ENCODE results near the gene TSHZ1.

The TSHZ1 gene

GRCh38 chr18:75226286-75226955, 15.8 kb downstream of the TSHZ1 start:
- no peak overlapping the region for H3K4me3 ChIP-seq (ENCODE audit: low read depth, low read length)
- no peaks in the 10 kb centered on the region for H3K27me3 ChIP-seq (ENCODE audit: control insufficient read depth, insufficient read depth, low read length)

GRCh38 chr18:75226956-75227316, 16.3 kb downstream of the TSHZ1 start:
- H3K9ac ChIP-seq (ENCODE audit: low read depth, low read length): no peak overlapping the region
- no peaks in the 10 kb centered on the region for H3K36me3 ChIP-seq (ENCODE audit: control insufficient read depth, insufficient read depth, low read length)
- no peaks in the 10 kb centered on the region for H3K27me3 ChIP-seq (ENCODE audit: control insufficient read depth, insufficient read depth, low read length)
- no peaks in the 10 kb centered on the region for H3K9me3 ChIP-seq (ENCODE audit: control insufficient read depth, insufficient read depth, low read length)
- H3K4me1 ChIP-seq (ENCODE audit: control insufficient read depth, insufficient read depth, low read length): no peaks in the 10 kb centered on the region
- no peak overlapping the region for H3K27ac ChIP-seq (ENCODE audit: low read depth, low read length)
- H3K4me3 ChIP-seq (ENCODE audit: low read depth, low read length): no peak overlapping the region

More at GRCh38 chr18:75226286-75226955, 15.8 kb downstream of the TSHZ1 start:
- Histone ChIP-seq H3K27ac (ENCODE audit: low read depth, low read length) (no peak overlapping the region), H3K36me3 (ENCODE audit: control insufficient read depth, insufficient read depth, low read length) (no peaks in the 10 kb centered on the region), H3K9me3 (ENCODE audit: control insufficient read depth, insufficient read depth, low read length) (no peaks in the 10 kb centered on the region), H3K9ac (ENCODE audit: low read depth, low read length) (no peak overlapping the region), H3K4me1 (ENCODE audit: control insufficient read depth, insufficient read depth, low read length) (no peaks in the 10 kb centered on the region)

- Histone ChIP-seq H3K4me1 (ENCODE audit: control insufficient read depth, insufficient read depth, low read length) (no peaks in the 10 kb centered on the region), H3K27me3 (ENCODE audit: control insufficient read depth, insufficient read depth, low read length) (no peaks in the 10 kb centered on the region), H3K36me3 (ENCODE audit: control insufficient read depth, insufficient read depth, low read length) (no peaks in the 10 kb centered on the region), H3K9me3 (ENCODE audit: control insufficient read depth, insufficient read depth, low read length) (no peaks in the 10 kb centered on the region), H3K9ac (ENCODE audit: low read depth, low read length) (no peak overlapping the region), H3K27ac (ENCODE audit: low read depth, low read length) (no peak overlapping the region), H3K4me3 (ENCODE audit: low read depth, low read length) (no peak overlapping the region)
Measured at GRCh38 chr18:75227535-75228296, 17.1 kb downstream of the TSHZ1 start.

- Histone ChIP-seq H3K9ac (ENCODE audit: low read depth, low read length) (no peak overlapping the region), H3K9me3 (ENCODE audit: control insufficient read depth, insufficient read depth, low read length) (no peaks in the 10 kb centered on the region), H3K27ac (ENCODE audit: low read depth, low read length) (no peak overlapping the region), H3K27me3 (ENCODE audit: control insufficient read depth, insufficient read depth, low read length) (no peaks in the 10 kb centered on the region), H3K36me3 (ENCODE audit: control insufficient read depth, insufficient read depth, low read length) (no peaks in the 10 kb centered on the region), H3K4me3 (ENCODE audit: low read depth, low read length) (no peak overlapping the region), H3K4me1 (ENCODE audit: control insufficient read depth, insufficient read depth, low read length) (no peaks in the 10 kb centered on the region)
Measured at GRCh38 chr18:75228967-75229366, 18.4 kb downstream of the TSHZ1 start.

- Histone ChIP-seq H3K9ac (ENCODE audit: low read depth, low read length) (no peak overlapping the region), H3K4me1 (ENCODE audit: control insufficient read depth, insufficient read depth, low read length) (no peaks in the 10 kb centered on the region), H3K27me3 (ENCODE audit: control insufficient read depth, insufficient read depth, low read length) (no peaks in the 10 kb centered on the region)
Measured at GRCh38 chr18:75229437-75229836, 18.8 kb downstream of the TSHZ1 start.

GRCh38 chr18:75230163-75231052, 19.8 kb downstream of the TSHZ1 start:
- Histone ChIP-seq H3K9me3 (ENCODE audit: control insufficient read depth, insufficient read depth, low read length) (no peaks in the 10 kb centered on the region), H3K36me3 (ENCODE audit: control insufficient read depth, insufficient read depth, low read length) (no peaks in the 10 kb centered on the region), H3K4me3 (ENCODE audit: low read depth, low read length) (no peak overlapping the region), H3K9ac (ENCODE audit: low read depth, low read length) (no peak overlapping the region), H3K27me3 (ENCODE audit: control insufficient read depth, insufficient read depth, low read length) (no peaks in the 10 kb centered on the region), H3K4me1 (ENCODE audit: control insufficient read depth, insufficient read depth, low read length) (no peaks in the 10 kb centered on the region), H3K27ac (ENCODE audit: low read depth, low read length) (no peak overlapping the region)

More at GRCh38 chr18:75229437-75229836, 18.8 kb downstream of the TSHZ1 start:
- no peaks in the 10 kb centered on the region for H3K9me3 ChIP-seq (ENCODE audit: control insufficient read depth, insufficient read depth, low read length)
- H3K36me3 ChIP-seq (ENCODE audit: control insufficient read depth, insufficient read depth, low read length): no peaks in the 10 kb centered on the region
- no peak overlapping the region for H3K27ac ChIP-seq (ENCODE audit: low read depth, low read length)
- H3K4me3 ChIP-seq (ENCODE audit: low read depth, low read length): no peak overlapping the region

GRCh38 chr18:75231053-75231406, 20.4 kb downstream of the TSHZ1 start:
- H3K4me1 ChIP-seq (ENCODE audit: control insufficient read depth, insufficient read depth, low read length): no peaks in the 10 kb centered on the region
- H3K4me3 ChIP-seq (ENCODE audit: low read depth, low read length): no peak overlapping the region
- no peak overlapping the region for H3K27ac ChIP-seq (ENCODE audit: low read depth, low read length)
- no peaks in the 10 kb centered on the region for H3K9me3 ChIP-seq (ENCODE audit: control insufficient read depth, insufficient read depth, low read length)
- no peaks in the 10 kb centered on the region for H3K36me3 ChIP-seq (ENCODE audit: control insufficient read depth, insufficient read depth, low read length)
- H3K9ac ChIP-seq (ENCODE audit: low read depth, low read length): no peak overlapping the region
- H3K27me3 ChIP-seq (ENCODE audit: control insufficient read depth, insufficient read depth, low read length): no peaks in the 10 kb centered on the region

GRCh38 chr18:75234901-75235300, 24.3 kb downstream of the TSHZ1 start:
- Histone ChIP-seq H3K4me1 (ENCODE audit: control insufficient read depth, insufficient read depth, low read length) (no peaks in the 10 kb centered on the region), H3K9me3 (ENCODE audit: control insufficient read depth, insufficient read depth, low read length) (no peaks in the 10 kb centered on the region), H3K27me3 (ENCODE audit: control insufficient read depth, insufficient read depth, low read length) (no peaks in the 10 kb centered on the region), H3K27ac (ENCODE audit: low read depth, low read length) (no peak overlapping the region), H3K9ac (ENCODE audit: low read depth, low read length) (no peak overlapping the region), H3K36me3 (ENCODE audit: control insufficient read depth, insufficient read depth, low read length) (no peaks in the 10 kb centered on the region), H3K4me3 (ENCODE audit: low read depth, low read length) (no peak overlapping the region)

- Histone ChIP-seq H3K27ac (ENCODE audit: low read depth, low read length) (no peak overlapping the region), H3K27me3 (ENCODE audit: control insufficient read depth, insufficient read depth, low read length) (no peaks in the 10 kb centered on the region), H3K9ac (ENCODE audit: low read depth, low read length) (no peak overlapping the region), H3K4me1 (ENCODE audit: control insufficient read depth, insufficient read depth, low read length) (no peaks in the 10 kb centered on the region), H3K9me3 (ENCODE audit: control insufficient read depth, insufficient read depth, low read length) (no peaks in the 10 kb centered on the region), H3K4me3 (ENCODE audit: low read depth, low read length) (no peak overlapping the region), H3K36me3 (ENCODE audit: control insufficient read depth, insufficient read depth, low read length) (no peaks in the 10 kb centered on the region)
Measured at GRCh38 chr18:75235896-75236295, 25.3 kb downstream of the TSHZ1 start.

- H3K4me1 ChIP-seq (ENCODE audit: control insufficient read depth, insufficient read depth, low read length): no peaks in the 10 kb centered on the region
- H3K9ac ChIP-seq (ENCODE audit: low read depth, low read length): no peak overlapping the region
- no peaks in the 10 kb centered on the region for H3K36me3 ChIP-seq (ENCODE audit: control insufficient read depth, insufficient read depth, low read length)
- no peaks in the 10 kb centered on the region for H3K9me3 ChIP-seq (ENCODE audit: control insufficient read depth, insufficient read depth, low read length)
- H3K27me3 ChIP-seq (ENCODE audit: control insufficient read depth, insufficient read depth, low read length): no peaks in the 10 kb centered on the region
- no peak overlapping the region for H3K27ac ChIP-seq (ENCODE audit: low read depth, low read length)
- H3K4me3 ChIP-seq (ENCODE audit: low read depth, low read length): no peak overlapping the region
Measured at GRCh38 chr18:75238100-75238499, 27.5 kb downstream of the TSHZ1 start.

- H3K9me3 ChIP-seq (ENCODE audit: control insufficient read depth, insufficient read depth, low read length): no peaks in the 10 kb centered on the region
- H3K36me3 ChIP-seq (ENCODE audit: control insufficient read depth, insufficient read depth, low read length): no peaks in the 10 kb centered on the region
- H3K27ac ChIP-seq (ENCODE audit: low read depth, low read length): no peak overlapping the region
- H3K4me1 ChIP-seq (ENCODE audit: control insufficient read depth, insufficient read depth, low read length): no peaks in the 10 kb centered on the region
- no peaks in the 10 kb centered on the region for H3K27me3 ChIP-seq (ENCODE audit: control insufficient read depth, insufficient read depth, low read length)
- no peak overlapping the region for H3K4me3 ChIP-seq (ENCODE audit: low read depth, low read length)
- no peak overlapping the region for H3K9ac ChIP-seq (ENCODE audit: low read depth, low read length)
Measured at GRCh38 chr18:75238786-75239185, 28.2 kb downstream of the TSHZ1 start.

All from HUES48 (cell line).